8988T (cell line): ENCODE results near the gene RTN4R.
"Not testable (repeated sequence)": the region's sequence is repeated elsewhere in the genome, so short reads cannot be mapped to it uniquely, and the experiment has no call there.

Experiments used
- DNase-seq: peaks from one replicate; pipeline ENCODE4 v3.0.0; 2011

The RTN4R gene

GRCh38 chr22:20268279-20269012 lies at the start of gene RTN4R:
Gene RTN4R, minus strand, starts transcription at chr22:20268318. Its CDS starts 226 bp downstream, at chr22:20268092.
- DNase-seq = no peak

GRCh38 chr22:20317402-20318042 lies 49.4 kb upstream of the RTN4R start:
- DNase-seq = not testable (repeated sequence)

- no peak for DNase-seq
Observed at GRCh38 chr22:20316844-20317401, 48.8 kb upstream of the RTN4R start.

- no peak for DNase-seq
Observed at GRCh38 chr22:20316217-20316843, 48.2 kb upstream of the RTN4R start.

- DNase-seq = no peak
Observed at GRCh38 chr22:20315337-20316216, 47.5 kb upstream of the RTN4R start.

- not testable (repeated sequence) for DNase-seq
Observed at GRCh38 chr22:20314741-20315336, 46.7 kb upstream of the RTN4R start.

- DNase-seq = not testable (repeated sequence)
Observed at GRCh38 chr22:20314206-20314605, 46.1 kb upstream of the RTN4R start.

GRCh38 chr22:20313306-20314077 lies 45.4 kb upstream of the RTN4R start:
- not testable (repeated sequence) for DNase-seq

GRCh38 chr22:20312396-20313191 lies 44.5 kb upstream of the RTN4R start:
- DNase-seq = no peak

- not testable (repeated sequence) for DNase-seq
Observed at GRCh38 chr22:20311249-20312062, 43.3 kb upstream of the RTN4R start.

- not testable (repeated sequence) for DNase-seq
Observed at GRCh38 chr22:20310773-20311172, 42.7 kb upstream of the RTN4R start.

GRCh38 chr22:20310180-20310579 lies 42.1 kb upstream of the RTN4R start:
- DNase-seq = not testable (repeated sequence)

GRCh38 chr22:20308806-20309650 lies 40.9 kb upstream of the RTN4R start:
- not testable (repeated sequence) for DNase-seq

- DNase-seq = not testable (repeated sequence)
Observed at GRCh38 chr22:20307448-20308447, 39.6 kb upstream of the RTN4R start.

- DNase-seq = not testable (repeated sequence)
Observed at GRCh38 chr22:20306646-20307447, 38.7 kb upstream of the RTN4R start.
